ENCODE results near the gene PTPRN2.
A peak's percentile ranks its signal among the peaks of the same experiment; 100 is the strongest.
"Not testable (repeated sequence)": the region's sequence is repeated elsewhere in the genome, so short reads cannot be mapped to it uniquely, and the experiment has no call there.

PTPRN2 gene

DNA sequence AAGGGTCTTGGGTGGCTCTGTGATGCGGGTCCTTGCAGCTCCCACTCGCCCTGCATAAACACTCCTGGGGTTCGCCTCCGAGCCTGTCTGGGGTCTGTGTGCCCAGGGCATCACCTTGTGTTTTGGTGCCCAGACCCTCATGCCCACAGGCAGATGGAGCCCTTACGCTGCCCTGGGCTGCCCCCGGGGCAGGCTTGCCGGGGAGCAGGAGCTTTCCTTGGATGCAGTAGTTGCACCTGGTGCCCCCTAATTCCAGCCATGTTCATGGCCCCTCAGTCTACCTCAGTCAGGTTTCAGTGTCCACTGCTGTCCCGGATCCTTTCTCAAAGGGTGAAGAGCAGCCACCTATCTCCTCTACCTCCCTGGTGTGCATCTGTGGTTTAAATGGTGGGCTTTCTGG is 396.0 kb downstream of the PTPRN2 start:
- no peak for DNase-seq

DNA sequence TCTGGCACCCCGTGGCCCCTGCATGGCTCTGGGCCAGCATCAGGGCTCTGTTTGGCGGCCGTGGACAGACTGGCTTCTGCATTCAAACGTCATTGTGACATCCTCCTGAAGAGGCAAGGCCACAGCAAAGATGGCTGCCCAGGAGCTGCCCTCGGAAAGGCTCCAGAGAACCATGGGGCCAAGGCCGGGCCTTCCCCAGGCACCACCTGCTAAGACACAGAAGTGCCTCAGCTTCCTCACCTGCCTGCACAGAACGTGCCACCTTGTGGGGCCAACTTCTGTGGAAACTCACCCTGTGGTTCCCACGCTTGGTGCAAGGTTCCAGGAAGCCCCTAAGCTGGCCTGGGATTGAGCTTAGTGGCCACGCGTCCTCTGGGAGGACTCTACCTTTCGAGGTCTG is 396.9 kb downstream of the PTPRN2 start:
- DNase-seq, result no peak

DNA sequence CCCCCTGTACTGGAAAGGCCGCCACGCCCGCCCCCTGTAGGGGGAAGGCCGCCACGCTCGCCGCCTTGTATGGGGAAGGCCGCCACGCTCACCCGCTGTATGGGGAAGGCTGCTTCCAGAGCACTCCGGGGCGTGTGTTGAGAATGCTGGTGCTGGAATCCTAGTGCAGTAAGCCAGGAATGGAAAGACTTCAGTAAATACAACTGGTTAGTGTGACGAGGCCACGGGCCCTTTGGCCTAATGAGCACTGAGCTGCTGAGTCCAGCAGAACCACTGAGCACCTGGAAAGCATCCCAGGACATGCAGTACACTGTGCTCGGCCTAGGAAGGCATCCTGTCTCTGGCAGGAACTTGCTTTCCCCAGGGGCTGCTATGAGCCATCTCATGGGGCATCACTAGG is 398.9 kb downstream of the PTPRN2 start:
- DNase-seq, result no peak

DNA sequence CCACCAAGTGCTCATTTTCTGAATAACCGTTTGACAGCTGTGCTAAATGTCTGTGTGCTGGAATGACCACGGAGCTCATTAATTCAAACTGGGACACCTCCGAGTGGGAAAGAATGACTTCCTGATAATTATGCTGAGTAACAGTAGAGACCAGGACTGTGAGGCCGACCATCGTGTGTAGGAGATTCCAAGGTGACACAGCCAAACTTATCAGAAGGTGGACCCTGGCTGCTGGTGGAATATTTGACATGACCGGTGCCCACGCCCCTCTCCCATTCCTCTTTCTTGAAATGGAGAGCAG is 400.0 kb downstream of the PTPRN2 start:
- DNase-seq, result no peak

DNA sequence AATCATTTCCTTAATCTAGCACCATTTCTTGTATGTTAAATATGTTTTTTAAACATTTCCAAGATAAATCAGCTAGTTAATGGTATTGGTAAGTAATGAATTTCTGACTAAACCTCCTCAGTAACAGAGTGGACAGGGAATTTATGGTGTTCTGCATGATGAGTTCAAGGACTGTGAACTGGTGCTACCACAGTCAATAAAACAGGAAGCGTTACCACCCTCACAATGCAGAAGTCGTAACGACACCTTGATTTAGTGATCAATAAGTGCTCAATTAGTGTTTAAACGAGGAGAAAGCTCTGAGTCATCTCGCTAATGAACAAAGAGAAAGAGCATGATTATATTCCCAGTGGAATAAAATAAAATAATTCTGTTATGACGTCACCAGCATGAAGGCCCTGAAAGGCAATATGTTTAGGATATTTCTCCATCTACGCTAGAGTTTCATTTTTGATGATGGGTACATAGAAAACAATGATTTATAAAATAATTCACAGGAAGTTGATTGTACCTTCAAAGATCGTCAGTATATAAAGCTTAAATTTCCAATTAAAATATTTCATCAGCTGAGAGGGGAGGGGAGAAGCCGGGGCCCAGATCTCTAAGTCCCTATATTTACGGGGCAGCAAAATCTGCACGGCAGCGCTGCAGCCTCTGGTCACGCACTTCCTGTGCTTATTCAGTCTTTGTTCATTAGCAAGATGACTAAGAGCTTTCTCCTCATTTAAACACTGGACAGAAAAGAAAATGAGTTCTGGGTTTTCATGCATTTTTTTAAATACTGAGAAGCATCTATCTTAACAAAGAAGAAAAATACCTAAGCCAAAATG is 400.5 kb downstream of the PTPRN2 start:
- DNase-seq, result no peak

DNA sequence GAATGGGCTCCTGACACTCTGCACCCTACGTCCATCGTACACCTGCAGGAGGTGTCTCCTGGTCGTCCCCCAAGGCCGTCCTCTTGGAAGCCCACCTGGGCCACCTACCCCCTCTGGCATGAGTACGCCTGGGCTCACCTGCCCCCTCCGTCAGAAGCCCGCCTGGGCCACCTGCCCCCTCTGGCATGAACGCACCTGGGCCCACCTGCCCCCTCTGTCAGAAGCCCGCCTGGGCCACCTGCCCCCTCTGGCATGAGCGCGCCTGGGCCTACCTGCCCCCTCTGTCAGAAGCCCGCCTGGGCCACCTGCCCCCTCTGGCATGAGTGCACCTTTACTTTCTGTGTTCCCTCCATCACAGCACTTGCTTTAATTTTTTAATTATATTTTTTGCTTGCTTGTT is 401.2 kb downstream of the PTPRN2 start:
- no peak for DNase-seq

DNA sequence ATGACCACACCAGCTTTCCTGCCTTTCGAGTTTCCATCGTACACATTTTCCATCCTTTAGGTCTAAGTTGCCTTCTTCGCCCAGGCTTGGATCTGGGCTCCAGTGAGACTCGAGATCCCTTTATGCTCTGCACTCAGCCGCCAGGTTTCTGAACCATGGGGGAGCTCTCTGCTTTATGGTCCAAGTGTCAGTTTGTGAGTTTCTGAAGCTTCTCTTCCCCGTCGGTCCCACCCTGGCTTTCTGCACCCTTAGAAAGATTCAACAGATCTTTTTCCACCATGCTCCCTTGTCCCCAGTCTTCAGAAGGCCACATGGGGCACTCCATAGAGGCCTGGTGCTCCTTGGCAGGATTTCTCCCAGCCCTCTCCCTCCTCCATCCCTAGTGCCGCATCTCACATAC is 402.0 kb downstream of the PTPRN2 start:
- no peak for DNase-seq

DNA sequence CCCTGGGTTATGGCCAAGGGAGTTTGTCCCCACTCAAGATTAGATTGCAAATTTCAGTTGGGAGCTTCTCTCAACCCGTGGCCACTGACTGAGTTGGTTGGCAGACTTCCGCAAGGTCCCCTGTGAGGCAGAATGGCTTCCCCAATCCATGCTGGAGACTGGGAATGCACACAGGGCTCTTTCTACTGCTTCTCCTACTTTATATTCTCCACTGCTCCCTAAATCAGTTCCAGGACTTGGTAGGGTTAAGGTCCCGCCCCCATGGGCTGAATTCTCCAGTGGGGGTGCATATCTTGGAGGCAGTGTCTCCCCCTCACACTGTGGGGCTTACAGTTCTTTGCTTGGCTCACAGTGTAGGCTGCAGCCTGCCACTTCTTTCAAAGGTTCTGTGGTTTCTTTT is 404.2 kb downstream of the PTPRN2 start:
- no peak for DNase-seq

DNA sequence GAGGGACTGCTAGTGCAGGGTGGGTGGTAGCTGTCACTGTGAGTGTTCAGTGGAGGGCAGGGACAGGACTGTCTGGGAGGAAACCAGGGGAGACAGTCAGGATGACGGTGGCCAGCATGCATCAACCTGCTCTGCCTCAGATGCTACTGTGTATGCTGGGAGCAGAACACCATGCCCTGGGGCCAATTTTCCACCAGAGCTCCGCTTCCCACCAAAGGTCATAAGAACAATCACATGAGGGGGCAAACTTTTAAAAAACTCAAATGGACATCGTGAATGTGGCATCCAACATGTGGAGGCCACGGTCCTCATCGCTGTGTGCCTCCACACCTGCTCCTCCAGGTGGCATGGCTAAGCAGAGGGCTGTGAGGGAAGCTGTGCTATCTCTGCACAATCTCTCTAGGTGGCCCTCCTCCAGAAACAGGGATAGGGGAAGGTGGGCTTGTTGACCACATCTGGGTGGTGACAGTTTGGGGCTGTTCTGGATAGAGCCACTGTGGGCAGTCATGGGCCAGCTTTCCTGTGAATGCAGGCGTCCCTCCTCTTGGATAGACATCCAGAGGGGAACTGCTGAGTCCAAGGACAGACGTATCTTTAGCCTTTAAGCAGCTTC is 411.0 kb downstream of the PTPRN2 start:
- DNase-seq, result no peak

DNA sequence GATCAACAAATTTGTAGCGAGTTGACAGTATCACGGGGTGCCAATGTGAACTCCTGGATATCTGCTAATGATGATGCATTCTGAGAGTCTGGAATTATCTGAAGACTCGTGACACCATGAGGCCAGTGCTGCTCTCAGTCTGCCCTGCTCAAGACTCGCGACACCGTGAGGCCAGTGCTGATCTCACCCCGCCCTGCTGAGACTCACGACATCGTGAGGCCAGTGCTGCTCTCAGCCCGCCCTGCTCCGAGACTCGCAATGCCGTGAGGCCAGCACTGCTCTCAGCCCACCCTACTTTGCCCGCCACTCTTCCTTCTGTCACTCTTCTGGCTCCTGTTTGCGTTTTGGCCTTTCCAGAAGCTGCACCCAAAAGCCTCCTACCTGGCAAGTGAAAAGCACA is 411.8 kb downstream of the PTPRN2 start:
- no peak for DNase-seq

DNA sequence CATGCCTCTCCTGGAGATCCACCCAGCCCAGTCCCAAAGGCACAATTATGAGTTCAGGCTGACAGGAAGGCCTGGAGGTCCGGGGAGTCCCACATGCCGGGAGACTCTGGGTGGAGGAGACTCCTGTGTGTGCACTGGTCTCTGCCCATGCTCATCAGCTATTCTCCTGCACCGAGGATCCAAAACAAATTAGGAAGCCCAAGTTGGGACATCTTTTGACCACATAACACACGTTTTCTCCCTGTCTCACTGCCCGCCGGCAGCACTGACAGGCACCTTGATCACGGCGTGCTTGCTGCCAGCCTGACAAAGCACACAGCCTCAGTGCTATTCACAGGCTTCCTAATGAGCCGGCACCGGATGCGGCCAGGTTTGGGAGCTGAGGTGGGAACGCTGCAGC is 412.7 kb downstream of the PTPRN2 start:
- DNase-seq, result no peak

DNA sequence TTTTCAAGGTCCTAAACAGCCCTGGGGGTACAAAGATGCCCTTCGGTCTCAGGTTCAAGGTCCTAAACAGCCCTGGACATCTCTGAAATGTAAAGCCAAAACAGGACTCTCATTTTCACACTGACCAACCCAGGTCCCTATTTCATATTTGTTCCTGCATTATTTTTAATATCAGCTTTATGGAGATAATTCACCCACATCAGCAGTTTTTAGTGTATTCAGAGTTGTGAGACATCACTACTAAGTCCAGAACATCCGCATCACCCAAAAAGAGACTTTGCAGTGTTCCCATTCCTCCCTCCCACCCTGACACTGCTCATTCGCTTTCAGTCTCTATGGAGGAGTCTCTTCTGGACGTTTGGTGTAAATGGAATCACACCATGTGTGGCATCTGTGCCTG is 420.2 kb downstream of the PTPRN2 start:
- DNase-seq, result no peak

DNA sequence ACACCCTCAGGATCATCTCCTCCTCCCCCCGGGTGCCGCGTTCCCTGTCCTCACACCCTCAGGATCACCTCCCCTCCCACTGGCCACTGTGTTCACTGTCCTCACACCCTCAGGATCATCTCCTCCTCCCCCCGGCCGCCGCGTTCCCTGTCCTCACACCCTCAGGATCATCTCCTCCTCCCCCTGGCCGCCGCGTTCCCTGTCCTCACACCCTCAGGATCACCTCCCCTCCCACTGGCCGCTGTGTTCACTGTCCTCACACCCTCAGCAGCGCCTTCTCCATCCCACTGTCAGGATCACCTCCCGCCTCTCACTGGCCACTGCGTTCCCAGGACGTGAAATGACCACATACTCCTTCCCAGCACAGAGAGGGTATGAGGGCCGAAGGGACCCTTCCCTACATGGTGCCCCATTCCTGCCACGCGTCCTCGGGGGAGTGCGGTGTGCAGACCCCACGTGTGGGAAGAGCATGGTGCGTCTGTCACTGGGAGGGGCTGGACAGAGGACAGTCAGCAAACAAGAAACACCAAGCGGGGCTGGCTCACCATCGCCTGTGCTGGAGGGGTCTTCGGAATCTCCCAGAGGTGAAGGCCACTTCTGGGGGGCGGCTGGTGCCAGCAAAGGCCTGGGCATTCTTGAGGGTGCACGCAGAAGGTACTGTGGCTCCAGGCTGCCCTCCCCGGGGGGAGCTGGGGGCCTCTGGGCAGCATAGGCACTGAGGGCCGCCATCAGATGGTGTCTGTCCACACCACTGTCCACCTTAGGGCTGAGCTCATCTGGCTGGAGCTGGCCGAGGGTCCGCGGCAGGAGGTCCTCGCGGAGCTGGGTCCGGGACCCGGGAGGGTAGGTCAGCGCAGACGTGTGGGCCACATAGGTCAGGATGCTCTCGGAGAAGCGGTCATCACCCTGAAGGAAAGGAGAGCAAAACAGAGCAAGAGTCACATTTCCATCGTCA is 421.0 kb downstream of the PTPRN2 start:
- no peak for DNase-seq

DNA sequence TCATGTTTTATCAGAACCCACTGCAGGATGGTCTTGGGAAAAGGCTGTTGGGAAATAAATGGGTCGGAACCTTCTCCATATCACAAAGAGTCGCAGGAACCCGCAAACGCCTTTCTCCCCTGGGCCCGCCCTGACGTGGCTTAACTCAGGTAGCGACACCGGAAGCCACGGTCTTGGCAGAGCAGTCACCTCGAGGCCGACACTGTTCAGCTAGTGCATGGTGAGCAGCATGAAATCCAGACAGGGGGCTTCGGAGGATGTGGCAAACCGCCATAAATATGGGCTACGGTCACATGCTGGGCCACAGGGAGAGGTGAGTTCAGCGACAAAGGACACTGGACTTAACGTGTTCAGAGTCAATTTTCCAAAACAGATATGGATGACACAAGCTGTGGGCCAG is 421.9 kb downstream of the PTPRN2 start:
- no peak for DNase-seq

DNA sequence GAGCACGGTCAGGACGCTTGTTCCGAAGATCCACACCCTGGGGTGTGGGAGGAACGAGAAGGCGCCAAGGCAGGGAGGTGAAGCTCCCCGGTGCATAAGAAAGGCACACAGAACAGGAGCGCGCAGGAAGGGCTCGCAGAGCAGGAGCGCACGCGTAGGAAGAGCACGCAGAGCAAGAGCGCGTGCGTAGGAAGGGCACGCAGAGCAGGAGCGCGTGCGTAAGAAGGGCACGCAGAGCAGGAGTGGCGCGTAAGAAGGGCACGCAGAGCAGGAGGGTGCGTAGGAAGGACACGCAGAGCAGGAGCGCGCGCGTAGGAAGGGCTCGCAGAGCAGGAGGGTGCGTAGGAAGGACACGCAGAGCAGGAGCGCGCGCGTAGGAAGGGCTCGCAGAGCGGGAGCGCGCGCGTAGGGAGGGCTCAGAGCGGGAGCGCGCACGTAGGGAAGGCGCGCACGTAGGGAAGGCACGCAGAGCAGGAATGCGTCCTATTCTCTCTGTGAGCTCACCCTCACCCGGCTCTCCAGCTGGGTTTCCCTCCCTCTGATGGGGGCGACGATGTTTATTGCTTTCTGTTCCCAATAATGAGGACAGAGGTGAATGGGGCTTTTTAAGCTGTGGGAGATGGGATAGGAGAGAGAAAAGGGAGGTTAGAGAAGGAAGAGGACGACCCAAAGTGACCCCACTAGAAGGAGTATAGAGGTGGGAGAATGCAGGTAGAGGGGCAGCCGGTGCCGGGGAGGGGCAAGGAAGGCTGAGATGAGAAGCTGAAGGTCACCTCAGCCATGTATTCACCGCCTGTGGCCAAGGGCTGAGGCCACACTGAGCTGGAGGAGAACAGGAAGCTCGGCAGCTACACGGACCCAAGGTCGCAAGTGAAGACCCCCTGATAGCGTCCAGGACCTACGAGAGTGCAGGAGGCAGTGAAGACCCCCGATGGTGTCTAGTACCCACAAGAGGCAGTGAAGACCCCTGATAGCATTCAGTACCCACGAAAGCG is 423.2 kb downstream of the PTPRN2 start:
- DNase-seq, result no peak

DNA sequence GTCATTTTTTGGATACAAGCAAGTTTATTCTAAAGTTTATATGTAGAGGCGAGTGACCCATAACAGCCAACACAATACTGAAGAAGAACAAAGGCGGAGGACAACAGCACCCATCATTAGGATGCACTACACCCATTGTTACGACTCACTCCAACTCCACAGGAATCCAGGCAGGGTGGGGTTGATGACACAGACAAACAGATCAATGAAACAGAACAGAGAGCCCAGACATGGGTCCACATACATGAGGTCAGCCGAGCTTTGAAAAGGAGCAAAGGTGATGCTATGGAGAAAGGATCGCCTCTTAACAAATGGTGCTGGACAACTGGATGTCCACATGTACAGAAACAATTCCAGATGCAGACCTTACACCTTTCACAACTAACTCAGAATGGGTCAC is 426.4 kb downstream of the PTPRN2 start:
- no peak for DNase-seq

DNA sequence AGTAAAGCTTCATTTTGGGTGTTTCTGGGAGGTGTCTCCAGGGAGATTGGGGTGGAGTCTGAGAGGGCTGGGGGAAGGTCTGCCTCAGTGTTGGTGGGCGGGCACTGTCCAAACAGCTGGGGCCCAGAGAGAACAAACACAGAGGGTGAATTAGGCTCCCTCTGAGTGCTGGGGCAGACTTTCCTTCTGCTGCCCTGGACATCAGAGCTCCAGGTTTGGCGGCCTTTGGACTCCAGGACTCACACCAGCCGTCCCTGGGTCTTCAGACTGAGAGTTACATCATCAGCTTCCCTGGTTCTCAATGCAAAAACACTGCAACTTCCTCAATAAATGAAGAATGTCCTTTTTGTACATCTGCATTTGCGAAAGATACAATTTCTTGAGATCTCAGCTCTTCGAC is 427.4 kb downstream of the PTPRN2 start:
- DNase-seq, result no peak

DNA sequence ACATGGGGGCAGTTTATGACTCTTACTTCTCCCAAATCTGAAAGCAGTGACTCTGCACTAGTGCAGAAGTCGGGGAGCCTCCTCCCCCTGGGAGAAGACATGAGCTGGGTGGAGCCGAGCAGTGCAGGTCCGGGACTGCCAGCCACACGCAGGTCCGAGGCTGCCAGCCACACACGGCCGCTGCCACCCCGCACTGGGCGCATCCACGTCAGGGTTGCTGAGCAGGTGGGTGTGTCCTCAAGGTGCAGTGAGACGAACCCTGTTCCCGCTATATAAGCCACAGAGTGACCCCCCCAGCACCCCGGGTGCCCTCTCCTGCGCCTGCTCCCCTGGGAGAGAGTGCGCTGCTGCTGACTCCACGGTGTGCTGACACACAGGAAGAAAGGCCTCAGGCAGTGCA is 430.2 kb downstream of the PTPRN2 start:
- DNase-seq, result no peak

DNA sequence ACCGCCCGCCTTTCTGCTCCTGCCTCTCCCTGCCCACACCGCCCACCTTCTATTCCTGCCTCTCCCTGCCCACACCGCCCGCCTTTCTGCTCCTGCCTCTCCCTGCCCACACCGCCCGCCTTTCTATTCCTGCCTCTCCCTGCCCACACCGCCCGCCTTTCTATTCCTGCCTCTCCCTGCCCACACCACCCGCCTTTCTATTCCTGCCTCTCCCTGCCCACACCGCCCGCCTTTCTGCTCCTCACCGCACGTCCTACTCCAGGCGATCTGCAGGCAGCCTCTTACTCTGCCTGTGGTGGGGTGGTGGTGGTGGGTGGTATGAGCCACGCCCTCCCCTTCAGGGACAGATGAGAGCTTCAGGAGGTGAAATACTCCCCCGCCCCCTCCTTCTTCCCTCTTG is 436.4 kb downstream of the PTPRN2 start:
- peak; percentile 16 for DNase-seq

DNA sequence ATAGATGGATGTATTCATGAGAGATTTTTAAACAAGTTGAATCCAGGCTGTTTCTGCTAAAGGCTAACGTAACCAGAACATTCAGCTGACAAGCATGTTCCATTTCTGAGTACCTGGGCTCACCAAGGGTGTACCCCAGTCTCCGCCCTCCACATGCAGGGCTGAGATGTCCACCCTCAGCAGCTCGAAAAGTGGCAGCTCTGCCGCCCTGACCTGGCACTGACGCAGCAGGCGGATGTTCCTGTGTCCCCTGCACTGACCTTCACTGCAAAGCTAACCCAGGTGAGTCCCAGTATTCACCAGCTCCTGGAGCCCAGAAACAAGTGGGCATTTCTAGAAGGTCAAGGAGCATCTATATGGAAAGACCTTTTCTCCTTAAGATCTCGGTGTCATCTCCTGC is 437.4 kb downstream of the PTPRN2 start:
- no peak for DNase-seq

DNA sequence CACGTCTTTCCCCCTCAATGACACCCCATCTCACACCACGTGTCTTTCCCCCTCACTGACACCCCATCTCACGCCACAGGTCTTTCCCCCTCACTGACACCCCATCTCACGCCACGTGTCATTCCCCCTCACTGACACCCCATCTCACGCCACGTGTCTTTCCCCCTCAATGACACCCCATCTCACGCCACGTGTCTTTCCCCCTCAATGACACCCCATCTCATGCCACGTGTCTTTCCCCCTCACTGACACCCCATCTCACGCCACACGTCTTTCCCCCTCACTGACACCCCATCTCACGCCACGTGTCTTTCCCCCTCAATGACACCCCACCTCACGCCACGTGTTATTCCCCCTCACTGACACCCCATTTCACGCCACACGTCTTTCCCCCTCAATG is 440.2 kb downstream of the PTPRN2 start:
- DNase-seq, result not testable (repeated sequence)

DNA sequence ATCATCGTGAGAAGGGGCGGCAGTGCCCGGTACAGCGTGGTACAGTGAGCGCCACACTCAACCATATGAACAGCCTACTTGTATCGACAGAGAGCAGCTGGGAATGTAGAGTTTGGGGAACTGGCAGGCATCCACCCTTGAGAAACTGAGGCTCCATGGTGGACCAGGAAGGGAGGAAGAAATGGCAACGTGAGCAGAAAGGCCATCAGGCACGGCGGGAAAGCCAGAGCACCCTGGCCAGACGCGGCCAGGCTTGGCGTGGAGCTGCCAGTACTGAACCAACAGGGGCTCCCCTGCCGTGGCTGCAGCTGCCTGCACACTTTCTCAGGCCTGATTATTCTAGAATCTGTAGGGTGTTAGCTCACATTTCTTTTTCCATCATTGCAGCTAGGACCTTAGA is 442.3 kb downstream of the PTPRN2 start:
- DNase-seq, result no peak
